Measurements from ENCODE around the gene FTH1.
A peak's percentile ranks its signal among the peaks of the same experiment; 100 is the strongest.
"Not testable (repeated sequence)": the region's sequence is repeated elsewhere in the genome, so short reads cannot be mapped to it uniquely, and the experiment has no call there.

FTH1 gene

GRCh38 chr11:61967116-61967923 is at the start of gene FTH1:
FTH1 (minus strand) TSS chr11:61967634; CDS start chr11:61967425, 209 bp downstream.
- DNase-seq = peak; percentile 96 to 99 (median 97)

- DNase-seq = no peak
These were observed 48.2 kb upstream of the FTH1 start for GRCh38 chr11:62015615-62016014.

GRCh38 chr11:62013537-62014476 is 46.4 kb upstream of the FTH1 start:
- no peak for DNase-seq

GRCh38 chr11:62012832-62013461 is 45.5 kb upstream of the FTH1 start:
- peak; percentile 56 to 82 (median 80) for DNase-seq

GRCh38 chr11:62012451-62012831 is 45.0 kb upstream of the FTH1 start:
- peak; percentile 68 to 85 (median 75) for DNase-seq

GRCh38 chr11:62011881-62012280 is 44.4 kb upstream of the FTH1 start:
- DNase-seq = no peak

- DNase-seq = no peak
These were observed 43.6 kb upstream of the FTH1 start for GRCh38 chr11:62010935-62011528.

- DNase-seq = no peak
These were observed 40.8 kb upstream of the FTH1 start for GRCh38 chr11:62008193-62008592.

- DNase-seq = peak; percentile 92 to 99 (median 95)
These were observed 37.0 kb upstream of the FTH1 start for GRCh38 chr11:62004473-62004872.

- not testable (repeated sequence) for DNase-seq
These were observed 34.8 kb upstream of the FTH1 start for GRCh38 chr11:62002283-62002682.

- DNase-seq = no peak
These were observed 34.2 kb upstream of the FTH1 start for GRCh38 chr11:62001450-62002191.

- DNase-seq = no peak
These were observed 33.4 kb upstream of the FTH1 start for GRCh38 chr11:62000539-62001446.

- DNase-seq = no peak
These were observed 31.9 kb upstream of the FTH1 start for GRCh38 chr11:61999141-61999975.

- no peak for DNase-seq
These were observed 29.5 kb upstream of the FTH1 start for GRCh38 chr11:61996933-61997332.

- DNase-seq = no peak
These were observed 27.5 kb upstream of the FTH1 start for GRCh38 chr11:61994981-61995380.

GRCh38 chr11:61985869-61986268 is 18.4 kb upstream of the FTH1 start:
- peak in 2 of 3 donors; percentile 34 to 36 for DNase-seq

- DNase-seq = no peak
These were observed 16.0 kb upstream of the FTH1 start for GRCh38 chr11:61983419-61983818.

- DNase-seq = peak in 1 of 3 donors; percentile 17
These were observed 13.5 kb upstream of the FTH1 start for GRCh38 chr11:61980783-61981541.

Data from suppressor macrophage treated with lipopolysaccharide for 1 hour (primary cell).